Fibroblast of mammary gland (primary cell): Measurements from ENCODE around the gene CDK9.
A peak's percentile ranks its signal among the peaks of the same experiment; 100 is the strongest.

ENCODE experiments used
- DNase-seq: peaks from one replicate; pipeline ENCODE4 v3.0.0-alpha.2; 2010; ENCODE audit warnings: low read depth
- H3K4me3 ChIP-seq: 2 replicates; pipeline ENCODE4 v1.5.1; 2011; ENCODE audit warnings: low read depth, mild to moderate bottlenecking, low read length, moderate library complexity; ENCODE audit not compliant: control insufficient read depth
- CTCF ChIP-seq: conservative IDR thresholded peaks from 2 replicates; pipeline ENCODE4 v1.5.1; 2011; ENCODE audit warnings: low read depth, low read length, inconsistent platforms; ENCODE audit not compliant: control insufficient read depth, insufficient read depth

Gene CDK9

GRCh38 chr9:127769929-127770582 lies 15.8 kb upstream of the CDK9 start:
- DNase-seq: no peak
- no peak overlapping the region for H3K4me3 ChIP-seq
- TF ChIP-seq CTCF: no peak

GRCh38 chr9:127770583-127770904 lies 15.3 kb upstream of the CDK9 start:
- DNase-seq: no peak
- TF ChIP-seq CTCF: no peak
- H3K4me3 ChIP-seq: no peak overlapping the region

- no peak for TF ChIP-seq CTCF
- DNase-seq: peak; percentile 94
- H3K4me3 ChIP-seq: peak overlapping the region; percentile 44
These were observed 14.8 kb upstream of the CDK9 start for GRCh38 chr9:127770905-127771569.

- H3K4me3 ChIP-seq: peak overlapping the region; percentile 6
- no peak for DNase-seq
- TF ChIP-seq CTCF: no peak
These were observed 14.2 kb upstream of the CDK9 start for GRCh38 chr9:127771570-127772189.

GRCh38 chr9:127772603-127773002 lies 13.2 kb upstream of the CDK9 start:
- no peak for DNase-seq
- TF ChIP-seq CTCF: no peak
- H3K4me3 ChIP-seq: no peak overlapping the region

- DNase-seq: no peak
- no peak overlapping the region for H3K4me3 ChIP-seq
- TF ChIP-seq CTCF: no peak
These were observed 12.6 kb upstream of the CDK9 start for GRCh38 chr9:127773272-127773671.
